PC-9 (cell line): ENCODE measurements around the gene GNG7.

Source experiments
- CTCF ChIP-seq: fragments of 200-600 bp; sonication (generic); conservative IDR thresholded peaks from 2 replicates; pipeline ENCODE4 v1.6.1; 2017; ENCODE audit warnings: mixed run types, antibody characterized with exemption, mild to moderate bottlenecking, moderate library complexity
- EZH2 ChIP-seq: fragments of 200-600 bp; sonication (generic); IDR thresholded peaks from 2 replicates; pipeline ENCODE4 v1.8.0; 2017; ENCODE audit warnings: antibody characterized with exemption, low read depth

GRCh38 chr19:2723345-2723715 lies 20.8 kb upstream of the GNG7 start:
- no peak for TF ChIP-seq CTCF
- no peak for TF ChIP-seq EZH2
